ENCODE results near the gene TPPP3. TPM values are rescaled to one million over a fixed set of nuclear protein-coding genes. Genes with fewer than 3 reads are reported as not detected.

Gene TPPP3
- total and polyA plus RNA-seq, 3 donors from 2014 or later = 9.5 to 67.6 (median 17.5) TPM

- Histone ChIP-seq H3K36me3 (ENCODE audit: low read depth, missing control alignments) (no peaks in the 10 kb centered on the region), H3K27me3 (no peaks in the 10 kb centered on the region), H3K27ac (no peak overlapping the region), H3K4me1 (peaks cover 6% of the 10 kb centered on the region), H3K9me3 (no peaks in the 10 kb centered on the region), H3K4me3 (no peak overlapping the region)
- DNase-seq = no peak
- intact Hi-C loops (cut with DNase I; ENCODE audit: low total_unique reads) = no loop called here
- 88 to 92% methylated on average over 7 to 12 of the region's 12 CpGs for WGBS, 2 donors
- TF ChIP-seq CTCF (IDR thresholded peaks at IDR 0.05) = no peak
- TF ChIP-seq POLR2A (IDR thresholded peaks at IDR 0.05) = no peak
These were observed 10.8 kb upstream of the TPPP3 start for GRCh38 chr16:67403976-67404555.

- Histone ChIP-seq H3K4me3 (no peak overlapping the region), H3K9me3 (no peaks in the 10 kb centered on the region), H3K27ac (no peak overlapping the region), H3K36me3 (ENCODE audit: low read depth, missing control alignments) (no peaks in the 10 kb centered on the region), H3K4me1 (peaks cover 13% of the 10 kb centered on the region), H3K27me3 (no peaks in the 10 kb centered on the region)
- no peak for TF ChIP-seq POLR2A (IDR thresholded peaks at IDR 0.05)
- TF ChIP-seq CTCF (IDR thresholded peaks at IDR 0.05) = no peak
- 95 to 100% methylated on average over 11 to 14 of the region's 14 CpGs for WGBS, 2 donors
- DNase-seq = no peak
- intact Hi-C loops (cut with DNase I; ENCODE audit: low total_unique reads) = no loop called here
These were observed 7.6 kb upstream of the TPPP3 start for GRCh38 chr16:67400901-67401300.

GRCh38 chr16:67399749-67400704, 6.7 kb upstream of the TPPP3 start:
- H3K27ac ChIP-seq = no peak overlapping the region
- WGBS, 2 donors = 72 to 77% methylated on average over 12 to 18 of the region's 19 CpGs
- H3K9me3 ChIP-seq = no peaks in the 10 kb centered on the region
- TF ChIP-seq POLR2A (IDR thresholded peaks at IDR 0.05) (no peak), CTCF (IDR thresholded peaks at IDR 0.05) (peak in 1 of 3 experiments; percentile 4)
- DNase-seq = no peak
- no peaks in the 10 kb centered on the region for H3K36me3 ChIP-seq (ENCODE audit: low read depth, missing control alignments)
- peaks cover 17% of the 10 kb centered on the region for H3K4me1 ChIP-seq
- intact Hi-C loops (cut with DNase I; ENCODE audit: low total_unique reads) = no loop called here
- H3K27me3 ChIP-seq = no peaks in the 10 kb centered on the region
- H3K4me3 ChIP-seq = no peak overlapping the region

DNA sequence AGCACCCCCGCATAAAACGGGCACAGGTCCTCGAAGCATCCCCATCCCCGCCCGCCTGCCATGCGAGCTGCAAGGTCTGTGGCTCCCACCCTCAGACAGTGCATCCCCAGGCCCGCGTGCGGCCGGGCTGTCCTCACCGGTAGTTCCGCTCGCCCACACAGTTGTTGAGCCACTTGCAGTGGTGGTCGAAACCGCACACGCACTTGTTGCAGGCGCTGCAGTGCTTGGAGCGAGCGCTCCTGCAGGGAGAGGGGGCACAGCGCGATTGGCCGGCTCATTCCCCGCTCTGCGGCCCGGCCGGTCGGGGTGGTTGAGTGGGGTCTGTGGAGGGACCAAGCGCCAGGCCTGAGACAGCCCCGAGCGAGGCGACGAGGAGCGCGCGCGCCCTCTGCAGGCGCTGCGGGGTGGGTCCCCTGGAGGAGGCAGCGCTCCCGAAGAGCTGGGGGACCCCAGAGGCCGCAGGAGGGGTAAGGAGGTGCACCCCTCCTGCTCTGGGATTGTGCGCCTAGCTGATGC, 6.0 kb upstream of the TPPP3 start:
- WGBS, 2 donors = 3 to 38% methylated on average over 7 to 30 of the region's 42 CpGs
- TF ChIP-seq POLR2A (IDR thresholded peaks at IDR 0.05) = no peak
- TF ChIP-seq CTCF (IDR thresholded peaks at IDR 0.05) = peak; percentile 28 to 71 (median 66)
- no peaks in the 10 kb centered on the region for H3K9me3 ChIP-seq
- H3K36me3 ChIP-seq (ENCODE audit: low read depth, missing control alignments) = no peaks in the 10 kb centered on the region
- peak; percentile 53 for DNase-seq
- H3K27me3 ChIP-seq = no peaks in the 10 kb centered on the region
- H3K4me1 ChIP-seq = peaks cover 17% of the 10 kb centered on the region
- intact Hi-C loops (cut with DNase I; ENCODE audit: low total_unique reads) = no loop called here
- no peak overlapping the region for H3K27ac ChIP-seq
- peak overlapping the region in 1 of 2 donors; percentile 2 for H3K4me3 ChIP-seq
